GM12878 (cell line): ENCODE results near the gene CENPF. TPM values are rescaled to one million over a fixed set of nuclear protein-coding genes. Genes with fewer than 3 reads are reported as not detected.

Source experiments
- ATAC-seq: fragments of 200-7000 bp; cut with Tn5 transposase; 3 replicates; pipeline ENCODE4 v1.9.1; 2020; ENCODE audit warnings: mild to moderate bottlenecking, moderate library complexity
- BruUV-seq: library from RNA; stranded (reverse); fragments of 400-500 nt; replicated peaks from 2 replicates; lab custom pipeline; 2021; lab: Mats Ljungman, UMichigan
- CTCF ChIA-PET: fragments of 300-600 bp; sonication (Branson Sonifier 250); formaldehyde crosslinking; extraction: SDS; loops from one replicate; lab custom pipeline; 2021; ENCODE audit warnings: inconsistent platforms; lab: Yijun Ruan, JAX
- POLR2A ChIA-PET: fragments of 350-600 bp; formaldehyde crosslinking; extraction: SDS; loops from one replicate; lab custom pipeline; 2021; ENCODE audit warnings: inconsistent platforms; lab: Charles Lee
- RAD21 ChIA-PET: fragments of 300-600 bp; sonication (Branson Sonifier 250); formaldehyde crosslinking; loops from one replicate; lab custom pipeline; 2023; ENCODE audit warnings: antibody characterized with exemption; ENCODE audit not compliant: unreplicated experiment; lab: Charles Lee
- SMC1A ChIA-PET: fragments of 300-600 bp; sonication (Branson Sonifier 250); formaldehyde crosslinking; loops from one replicate; lab custom pipeline; 2023; ENCODE audit not compliant: unreplicated experiment, uncharacterized antibody; lab: Charles Lee
- DNase-seq: peaks from one replicate; pipeline ENCODE4 v3.0.0-alpha.2; 2011; ENCODE audit warnings: low read depth, low spot score
- FAIRE-seq: peaks from 3 replicates; lab custom pipeline; 2011; peaks lifted over from hg19 to GRCh38; lab: Jason Lieb, UNC
- H2AFZ ChIP-seq: 2 replicates; pipeline ENCODE4 v1.6.0; 2011; ENCODE audit warnings: low read depth, low read length, control low read depth; ENCODE audit not compliant: control insufficient read depth
- H3K27ac ChIP-seq: 2 replicates; pipeline ENCODE4 v1.5.1; 2011; ENCODE audit warnings: control low read depth; ENCODE audit not compliant: control insufficient read depth, insufficient read depth
- H3K27me3 ChIP-seq, 2 experiments: replicated peaks in 1 of 2; 2 replicates each; pipeline versions ENCODE4 v1.6.0 to v1.6.1; 2011; ENCODE audit warnings: low read length in 1 of 2; ENCODE audit not compliant: control insufficient read depth in 2 of 2, insufficient read depth in 2 of 2
- H3K36me3 ChIP-seq, 2 experiments: 2 replicates each; pipeline ENCODE4 v1.5.1; 2011; ENCODE audit warnings: low read length in 1 of 2; ENCODE audit not compliant: control insufficient read depth in 2 of 2, insufficient read depth in 2 of 2
- H3K4me1 ChIP-seq: 2 replicates; pipeline ENCODE4 v1.6.1; 2011; ENCODE audit warnings: mild to moderate bottlenecking, low read length, moderate library complexity, mixed read lengths; ENCODE audit not compliant: control insufficient read depth, insufficient read depth
- H3K4me2 ChIP-seq: 2 replicates; pipeline ENCODE4 v1.6.0; 2011; ENCODE audit warnings: control low read depth; ENCODE audit not compliant: control insufficient read depth, insufficient read depth
- H3K4me3 ChIP-seq: fragments of 200-600 bp; sonication (generic); 2 replicates; pipeline ENCODE4 v1.5.1; 2016
- H3K79me2 ChIP-seq: 2 replicates; pipeline ENCODE4 v1.6.0; 2011; ENCODE audit warnings: low read length; ENCODE audit not compliant: control insufficient read depth, insufficient read depth
- H3K9ac ChIP-seq: 2 replicates; pipeline ENCODE4 v1.8.0; 2011; ENCODE audit warnings: low read length, control low read depth, mixed read lengths; ENCODE audit not compliant: control insufficient read depth, insufficient read depth
- H3K9me3 ChIP-seq: replicated peaks from 3 replicates; pipeline ENCODE4 v1.5.1; 2011; ENCODE audit warnings: mild to moderate bottlenecking, low read length; ENCODE audit not compliant: control insufficient read depth, insufficient read depth
- H4K20me1 ChIP-seq: 2 replicates; pipeline ENCODE4 v1.6.0; 2011; ENCODE audit not compliant: control insufficient read depth, insufficient read depth
- BHLHE40 ChIP-seq, 2 experiments: fragments of 450-650 bp in 1 of 2; IDR thresholded peaks; 2 replicates each; pipeline ENCODE4 v1.6.1; 2011 to 2017; ENCODE audit warnings: low read depth in 2 of 2, borderline replicate concordance in 1 of 2, improper control_type of control experiment in 1 of 2, low read length in 1 of 2, mild to moderate bottlenecking in 1 of 2
- E2F8 ChIP-seq: fragments of 450-650 bp; IDR thresholded peaks from 2 replicates; pipeline ENCODE4 v1.6.1; 2018; ENCODE audit warnings: mild to moderate bottlenecking, low read depth, moderate library complexity; ENCODE audit not compliant: partially characterized antibody
- EED ChIP-seq: sonication (generic); IDR thresholded peaks from 2 replicates; pipeline ENCODE4 v1.6.1; 2016; ENCODE audit warnings: antibody characterized with exemption, low read depth
- ELK1 ChIP-seq: IDR thresholded peaks from 2 replicates; pipeline ENCODE4 v1.6.1; 2012; ENCODE audit warnings: low read depth, low read length, improper control_type of control experiment
- EZH2 ChIP-seq: IDR thresholded peaks from 2 replicates; pipeline ENCODE4 v1.6.1; 2012; ENCODE audit warnings: low read depth, mild to moderate bottlenecking, control low read depth, inconsistent platforms, low read length, borderline replicate concordance; ENCODE audit not compliant: control insufficient read depth
- MAX ChIP-seq: IDR thresholded peaks from 2 replicates; pipeline ENCODE4 v1.6.1; 2012; ENCODE audit warnings: low read depth, low read length, improper control_type of control experiment
- MTA3 ChIP-seq: IDR thresholded peaks from 2 replicates; pipeline ENCODE4 v1.6.1; 2012; ENCODE audit warnings: low read length, inconsistent platforms, borderline replicate concordance
- SIN3A ChIP-seq: IDR thresholded peaks from 2 replicates; pipeline ENCODE4 v1.6.1; 2012; ENCODE audit warnings: low read depth, low read length, improper control_type of control experiment
- SMARCA5 ChIP-seq: fragments of 450-650 bp; IDR thresholded peaks from 2 replicates; pipeline ENCODE4 v1.6.1; 2017; ENCODE audit warnings: mild to moderate bottlenecking
- SUZ12 ChIP-seq: fragments of 200-600 bp; sonication (generic); IDR thresholded peaks from one replicate; pipeline ENCODE4 v1.6.1; 2018; ENCODE audit warnings: antibody characterized with exemption, mild to moderate bottlenecking; ENCODE audit not compliant: unreplicated experiment
- ZNF274 ChIP-seq: IDR thresholded peaks from one replicate; pipeline ENCODE4 v1.8.0; 2011; ENCODE audit not compliant: insufficient read length, insufficient read depth
- WGBS: methylation state at CpG from one replicate; pipeline ENCODE4 v1.1.6; 2016; ENCODE audit warnings: low lambda C conversion rate; ENCODE audit not compliant: insufficient replicate concordance, insufficient coverage; ENCODE audit errors: missing lambda C conversion rate; 5-methylcytosine and 5-hydroxymethylcytosine counted together
- in situ Hi-C: fragments of 300-500 bp; cut with MboI; formaldehyde crosslinking; loops from 9 replicates; pipeline ENCODE4 v1.14.3; 2018; ENCODE audit warnings: mixed read lengths
- intact Hi-C: fragments of 100-400 bp; cut with micrococcal nuclease; formaldehyde crosslinking; loops from one replicate; pipeline ENCODE4 v1.14.2; 2022; ENCODE audit not compliant: unreplicated experiment
- polyA plus RNA-seq, 11 experiments: library from polyadenylated mRNA; depleted of rRNA in 4 of 11; unstranded in 6 of 11; stranded (reverse) in 5 of 11; fragments of >200 nt; fragmentation: Nextera tagmentation in 4 of 11; fragmentation: Illumina TruSeq in 1 of 11; extraction: Ambion mirVana in 4 of 11; extraction: Trizol in 1 of 11; gene quantifications; 1 replicate in 1 of 11; 2 replicates in 10 of 11; pipeline versions ENCODE4 v1.2.1 to v1.2.3, GENCODE V29; 2011 to 2016; ENCODE audit warnings: inconsistent platforms in 2 of 11, missing spikeins in 2 of 11, low read depth in 1 of 11
- total RNA-seq, 4 experiments: library from RNA; depleted of rRNA in 3 of 4; stranded (reverse); fragments of >200 nt in 3 of 4; fragmentation: Illumina TruSeq in 1 of 4; extraction: Trizol in 1 of 4; gene quantifications; 2 replicates each; pipeline versions ENCODE4 v1.2.1 to v1.2.3, GENCODE V29; 2013 to 2021

The CENPF gene
- total and polyA plus RNA-seq, 10 of the 15 experiments (the other 5 are each of a cell fraction or from before 2014, with no cell fraction given): 26.0 to 132 (median 70.5) TPM

GRCh38 chr1:214709241-214709640, 106.2 kb downstream of the CENPF start:
- Histone ChIP-seq H3K4me3 (no peak overlapping the region), H4K20me1 (no peaks in the 10 kb centered on the region), H3K36me3 (no peaks in the 10 kb centered on the region), H3K4me2 (no peak overlapping the region), H3K27me3 (no peaks in the 10 kb centered on the region), H3K9me3 (no peaks in the 10 kb centered on the region), H3K9ac (no peak overlapping the region), H3K79me2 (no peaks in the 10 kb centered on the region), H3K4me1 (no peaks in the 10 kb centered on the region), H2AFZ (no peak overlapping the region), H3K27ac (no peak overlapping the region)
- ChIA-PET POLR2A (no interaction called here), SMC1A (no interaction called here), CTCF (no interaction called here), RAD21 (no interaction called here)
- intact Hi-C loops: no loop called here
- in situ Hi-C loops: no loop called here
- no peak for DNase-seq
- no TSS peak for BruUV-seq
- FAIRE-seq: peak; percentile 23
- ATAC-seq: no peak
- WGBS: 20% methylated on average over 5 of the region's 5 CpGs
- TF ChIP-seq SIN3A (no peak), EZH2 (no peak), MAX (no peak), EED (no peak), E2F8 (no peak), MTA3 (no peak), ELK1 (no peak), ZNF274 (no peak), BHLHE40 (IDR thresholded peaks at IDR 0.05; ENCODE audit: borderline replicate concordance in 1 of 2, low read depth in 2 of 2, low read length in 1 of 2) (no peak), SMARCA5 (no peak), SUZ12 (no peak)
